Mesothelial cell of epicardium (in vitro differentiated cells): ENCODE data around the gene WNT7B. TPM values are rescaled to one million over a fixed set of nuclear protein-coding genes. Genes with fewer than 3 reads are reported as not detected.

Experiments
- DNase-seq, 2 experiments: peaks; one replicate each; pipeline ENCODE4 v3.0.0; 2021; ENCODE audit warnings: low spot score in 2 of 2; ENCODE audit not compliant: unreplicated experiment in 2 of 2
- H3K27ac Mint-ChIP-seq: 2 replicates; pipeline ENCODE4 v1.8.0; 2021; ENCODE audit warnings: mixed read lengths
- H3K27me3 Mint-ChIP-seq: 2 replicates; pipeline ENCODE4 v1.8.0; 2021; ENCODE audit warnings: low read depth, mixed read lengths
- H3K36me3 Mint-ChIP-seq: 2 replicates; pipeline ENCODE4 v1.8.0; 2021; ENCODE audit warnings: mixed read lengths
- H3K4me1 Mint-ChIP-seq: 2 replicates; pipeline ENCODE4 v1.8.0; 2021; ENCODE audit warnings: mixed read lengths
- H3K4me3 Mint-ChIP-seq: 2 replicates; pipeline ENCODE4 v1.8.0; 2021; ENCODE audit warnings: mild to moderate bottlenecking, moderate library complexity, mixed read lengths
- H3K9me3 Mint-ChIP-seq: 2 replicates; pipeline ENCODE4 v1.8.0; 2021; ENCODE audit warnings: mixed read lengths
- total RNA-seq: library from RNA; stranded (reverse); gene quantifications from 3 replicates; pipeline ENCODE4 v1.2.1, GENCODE V29; 2021
- TF ChIP-seq, protein P1 (sequence below): fragments of 200-600 bp; sonication (generic); IDR thresholded peaks from one replicate; pipeline ENCODE4 v1.5.0; 2021; ENCODE audit warnings: antibody characterized with exemption; ENCODE audit not compliant: unreplicated experiment

The WNT7B gene
- total RNA-seq, 1 donor from 2014 or later = 12.0 TPM

- no peak for DNase-seq
- Mint-ChIP-seq H3K27me3 (peaks cover 15% of the 10 kb centered on the region), H3K36me3 (no peaks in the 10 kb centered on the region), H3K4me3 (no peak overlapping the region), H3K4me1 (peaks cover 14% of the 10 kb centered on the region), H3K9me3 (no peaks in the 10 kb centered on the region), H3K27ac (no peak overlapping the region)
- TF ChIP-seq, protein P1, sequence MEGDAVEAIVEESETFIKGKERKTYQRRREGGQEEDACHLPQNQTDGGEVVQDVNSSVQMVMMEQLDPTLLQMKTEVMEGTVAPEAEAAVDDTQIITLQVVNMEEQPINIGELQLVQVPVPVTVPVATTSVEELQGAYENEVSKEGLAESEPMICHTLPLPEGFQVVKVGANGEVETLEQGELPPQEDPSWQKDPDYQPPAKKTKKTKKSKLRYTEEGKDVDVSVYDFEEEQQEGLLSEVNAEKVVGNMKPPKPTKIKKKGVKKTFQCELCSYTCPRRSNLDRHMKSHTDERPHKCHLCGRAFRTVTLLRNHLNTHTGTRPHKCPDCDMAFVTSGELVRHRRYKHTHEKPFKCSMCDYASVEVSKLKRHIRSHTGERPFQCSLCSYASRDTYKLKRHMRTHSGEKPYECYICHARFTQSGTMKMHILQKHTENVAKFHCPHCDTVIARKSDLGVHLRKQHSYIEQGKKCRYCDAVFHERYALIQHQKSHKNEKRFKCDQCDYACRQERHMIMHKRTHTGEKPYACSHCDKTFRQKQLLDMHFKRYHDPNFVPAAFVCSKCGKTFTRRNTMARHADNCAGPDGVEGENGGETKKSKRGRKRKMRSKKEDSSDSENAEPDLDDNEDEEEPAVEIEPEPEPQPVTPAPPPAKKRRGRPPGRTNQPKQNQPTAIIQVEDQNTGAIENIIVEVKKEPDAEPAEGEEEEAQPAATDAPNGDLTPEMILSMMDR = no peak
Observed at GRCh38 chr22:45881524-45881875, 95.5 kb downstream of the WNT7B start.

DNA sequence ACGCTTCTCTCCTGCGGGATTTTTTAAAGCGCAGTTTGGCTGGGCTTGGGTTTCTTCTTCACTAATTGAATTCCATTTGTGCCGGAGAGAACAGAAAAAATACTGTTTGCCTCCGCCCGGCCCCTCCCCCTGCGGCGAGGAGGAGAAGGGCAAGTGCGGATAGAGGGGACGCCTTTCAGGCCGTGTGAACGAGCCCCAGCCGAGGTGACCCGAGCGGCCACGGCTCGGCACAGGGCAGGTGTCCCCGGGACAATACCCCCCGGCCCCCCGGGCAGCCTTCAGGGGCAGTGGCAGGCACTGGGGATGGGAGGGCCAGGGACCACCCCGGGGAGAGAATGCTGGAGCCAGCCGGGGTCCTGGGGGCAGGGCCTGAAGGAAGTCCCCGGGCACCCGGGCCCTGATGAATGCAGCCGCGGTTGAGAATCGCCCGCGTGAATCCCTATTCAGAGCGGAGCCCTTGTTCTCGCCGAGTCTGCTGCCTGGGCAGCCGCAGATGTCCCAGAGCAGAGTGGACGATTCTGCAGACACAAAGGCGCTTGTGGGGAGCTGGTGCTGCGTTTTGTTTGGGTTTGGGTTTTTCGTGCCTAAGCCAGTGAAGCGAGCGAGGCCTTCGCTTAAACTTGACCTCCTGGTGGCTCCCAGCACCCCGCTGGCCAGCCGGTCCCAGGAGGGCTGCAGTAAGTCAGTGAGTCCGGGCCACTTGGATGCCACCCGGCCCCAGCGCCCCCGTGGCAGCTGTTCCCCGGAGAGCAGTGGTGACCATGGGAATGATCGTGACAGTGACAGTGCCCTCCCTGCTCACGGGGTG, 96.0 kb downstream of the WNT7B start:
- TF ChIP-seq, protein P1 = no peak
- peak in 1 of 2 experiments; percentile 17 for DNase-seq
- no peak overlapping the region for H3K27ac Mint-ChIP-seq
- peaks cover 14% of the 10 kb centered on the region for H3K4me1 Mint-ChIP-seq
- H3K27me3 Mint-ChIP-seq = peaks cover 15% of the 10 kb centered on the region
- no peaks in the 10 kb centered on the region for H3K9me3 Mint-ChIP-seq
- H3K36me3 Mint-ChIP-seq = no peaks in the 10 kb centered on the region
- H3K4me3 Mint-ChIP-seq = peak overlapping the region; percentile 15

- TF ChIP-seq, protein P1 = no peak
- H3K36me3 Mint-ChIP-seq = no peaks in the 10 kb centered on the region
- DNase-seq = peak in 1 of 2 experiments; percentile 13
- H3K9me3 Mint-ChIP-seq = no peaks in the 10 kb centered on the region
- H3K4me1 Mint-ChIP-seq = peaks cover 16% of the 10 kb centered on the region
- no peak overlapping the region for H3K27ac Mint-ChIP-seq
- no peak overlapping the region for H3K4me3 Mint-ChIP-seq
- H3K27me3 Mint-ChIP-seq = peaks cover 17% of the 10 kb centered on the region
Observed at GRCh38 chr22:45880091-45880715, 96.8 kb downstream of the WNT7B start.

- Mint-ChIP-seq H3K27ac (no peak overlapping the region), H3K9me3 (no peaks in the 10 kb centered on the region), H3K4me1 (peaks cover 17% of the 10 kb centered on the region), H3K36me3 (no peaks in the 10 kb centered on the region), H3K27me3 (peaks cover 18% of the 10 kb centered on the region), H3K4me3 (no peak overlapping the region)
- peak in 1 of 2 experiments; percentile 10 for DNase-seq
- TF ChIP-seq, protein P1 = no peak
Observed at GRCh38 chr22:45879552-45879949, 97.4 kb downstream of the WNT7B start.

DNA sequence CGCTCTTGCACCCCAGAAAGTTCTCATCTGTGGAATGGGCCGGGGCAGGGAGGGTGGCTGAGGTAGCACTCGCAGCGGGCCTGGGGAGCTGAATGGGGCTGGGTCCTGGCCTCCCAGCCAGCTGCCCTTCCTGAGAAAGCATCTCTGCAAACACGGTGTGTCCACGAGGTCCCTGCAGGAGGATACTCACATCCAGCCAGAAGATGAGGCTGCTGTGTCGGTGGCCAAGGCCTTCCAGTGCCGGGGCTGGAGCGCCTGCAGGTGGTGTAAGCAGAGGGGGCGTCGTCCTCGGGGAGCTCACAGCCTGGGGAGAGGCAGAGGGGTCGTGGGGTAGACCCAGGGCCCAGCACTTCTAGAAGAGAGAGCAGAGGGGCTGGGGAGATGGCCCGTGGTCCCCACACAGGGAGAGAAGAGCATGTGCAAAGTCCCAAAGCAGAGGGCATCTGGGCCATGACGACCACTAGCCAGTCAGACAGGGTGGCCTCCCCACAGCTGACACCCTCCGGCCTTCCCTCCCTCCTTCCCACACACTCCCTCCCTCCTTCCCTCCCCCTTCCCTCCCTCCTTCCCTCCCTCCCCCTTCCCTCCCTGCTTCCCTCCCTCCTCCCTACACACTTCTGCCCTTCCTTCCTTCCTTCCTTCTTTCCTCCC, 97.9 kb downstream of the WNT7B start:
- TF ChIP-seq, protein P1 = no peak
- Mint-ChIP-seq H3K36me3 (no peaks in the 10 kb centered on the region), H3K9me3 (peaks cover 2% of the 10 kb centered on the region), H3K4me3 (no peak overlapping the region), H3K27me3 (peaks cover 18% of the 10 kb centered on the region), H3K27ac (no peak overlapping the region), H3K4me1 (peaks cover 17% of the 10 kb centered on the region)
- DNase-seq = peak in 1 of 2 experiments; percentile 16
